ENCODE results near the gene PARP16.

DNA sequence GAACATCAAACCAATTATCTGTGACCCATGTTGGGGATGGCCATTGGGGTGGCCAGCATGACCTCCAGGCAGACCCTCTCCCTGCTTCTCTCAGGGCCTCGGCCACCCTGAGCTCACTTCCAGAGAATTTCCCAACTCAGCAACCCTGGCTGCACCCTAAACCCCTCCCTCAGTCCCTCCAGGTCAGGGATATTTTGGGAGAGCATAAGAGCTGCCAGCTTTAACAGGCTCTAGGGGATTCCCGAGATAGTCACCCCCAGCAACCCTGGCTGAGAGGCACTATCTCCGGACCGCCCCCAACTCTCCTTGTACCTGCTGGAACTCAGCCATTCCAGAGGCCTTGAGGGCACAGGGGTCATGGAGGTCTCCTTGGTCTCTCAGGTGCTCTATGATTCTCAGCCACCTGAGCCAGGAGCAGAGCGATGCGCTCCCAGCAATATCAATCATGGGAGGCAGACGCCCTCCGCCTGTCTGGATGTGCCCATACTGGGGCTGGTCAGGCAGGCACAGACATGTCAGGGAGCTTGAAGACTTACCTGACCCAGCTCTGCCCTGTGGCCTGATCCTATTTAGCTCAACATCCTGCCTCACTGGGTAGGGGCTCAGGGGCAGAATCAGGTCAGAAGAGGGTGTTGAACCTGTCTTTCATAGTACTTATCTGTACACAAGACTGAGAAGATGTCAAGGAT is 40.5 kb downstream of the PARP16 start:
- TF ChIP-seq POLR2A (IDR thresholded peaks at IDR 0.05) (no peak), CTCF (IDR thresholded peaks at IDR 0.05) (no peak)

Data from esophagus squamous epithelium (tissue), 4 donors.